ENCODE results near the gene EXOSC10. TPM values are rescaled to one million over a fixed set of nuclear protein-coding genes. Genes with fewer than 3 reads are reported as not detected.
"Not testable (repeated sequence)": the region's sequence is repeated elsewhere in the genome, so short reads cannot be mapped to it uniquely, and the experiment has no call there.

The EXOSC10 gene
- total RNA-seq, 2 donors from 2014 or later, result 37.9 to 83.4 TPM

- DNase-seq (no peak), ATAC-seq (no peak)
- peaks cover 0 to 7% of the 10 kb centered on the region in 2 donors for H3K36me3 ChIP-seq (replicated peaks in 1 of 2; ENCODE audit: insufficient read depth in 1 of 2, low read depth in 2 of 2)
- intact Hi-C loops (cut with DNase I), result no loop called here
- no peaks in the 10 kb centered on the region for H3K27me3 ChIP-seq
- TF ChIP-seq POLR2A (IDR thresholded peaks at IDR 0.05), result no peak
- TF ChIP-seq, protein P1, sequence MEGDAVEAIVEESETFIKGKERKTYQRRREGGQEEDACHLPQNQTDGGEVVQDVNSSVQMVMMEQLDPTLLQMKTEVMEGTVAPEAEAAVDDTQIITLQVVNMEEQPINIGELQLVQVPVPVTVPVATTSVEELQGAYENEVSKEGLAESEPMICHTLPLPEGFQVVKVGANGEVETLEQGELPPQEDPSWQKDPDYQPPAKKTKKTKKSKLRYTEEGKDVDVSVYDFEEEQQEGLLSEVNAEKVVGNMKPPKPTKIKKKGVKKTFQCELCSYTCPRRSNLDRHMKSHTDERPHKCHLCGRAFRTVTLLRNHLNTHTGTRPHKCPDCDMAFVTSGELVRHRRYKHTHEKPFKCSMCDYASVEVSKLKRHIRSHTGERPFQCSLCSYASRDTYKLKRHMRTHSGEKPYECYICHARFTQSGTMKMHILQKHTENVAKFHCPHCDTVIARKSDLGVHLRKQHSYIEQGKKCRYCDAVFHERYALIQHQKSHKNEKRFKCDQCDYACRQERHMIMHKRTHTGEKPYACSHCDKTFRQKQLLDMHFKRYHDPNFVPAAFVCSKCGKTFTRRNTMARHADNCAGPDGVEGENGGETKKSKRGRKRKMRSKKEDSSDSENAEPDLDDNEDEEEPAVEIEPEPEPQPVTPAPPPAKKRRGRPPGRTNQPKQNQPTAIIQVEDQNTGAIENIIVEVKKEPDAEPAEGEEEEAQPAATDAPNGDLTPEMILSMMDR (IDR thresholded peaks at IDR 0.05), result no peak
- H3K27ac ChIP-seq, result no peak overlapping the region
- 50 to 57% methylated on average over 16 to 19 of the region's 19 CpGs for WGBS, 2 donors
- no peaks in the 10 kb centered on the region for H3K9me3 ChIP-seq
- H3K4me3 ChIP-seq, result no peak overlapping the region
- H3K4me1 ChIP-seq, result peaks cover 16% of the 10 kb centered on the region
Observed at GRCh38 chr1:11051781-11052511, 47.7 kb downstream of the EXOSC10 start.

DNA sequence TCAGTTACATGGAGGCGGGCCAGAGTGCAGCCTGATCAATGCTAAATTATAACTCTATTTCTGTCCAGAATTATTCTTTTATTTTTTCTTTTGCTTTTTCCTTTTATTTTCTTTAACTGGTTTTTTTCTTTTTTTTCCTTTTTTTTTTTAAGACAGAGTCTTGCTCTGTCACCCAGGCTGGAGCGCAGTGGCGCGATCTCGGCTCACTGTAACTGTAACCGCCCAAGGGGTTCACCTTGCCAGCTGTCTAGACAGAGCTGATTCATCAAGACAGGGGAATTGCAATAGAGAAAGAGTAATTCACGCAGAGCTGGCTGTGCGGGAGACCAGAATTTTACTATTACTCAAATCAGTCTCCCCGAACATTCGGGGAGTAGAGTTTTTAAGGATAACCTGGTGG, 48.5 kb downstream of the EXOSC10 start:
- H3K36me3 ChIP-seq (replicated peaks in 1 of 2; ENCODE audit: insufficient read depth in 1 of 2, low read depth in 2 of 2); H3K9me3 ChIP-seq; DNase-seq; ATAC-seq; H3K27ac ChIP-seq; H3K27me3 ChIP-seq; intact Hi-C loops (cut with DNase I); H3K4me3 ChIP-seq: not testable (repeated sequence)
- peaks cover 16% of the 10 kb centered on the region for H3K4me1 ChIP-seq
- WGBS, 2 donors, result 95% methylated on average over 10 of the region's 10 CpGs

DNA sequence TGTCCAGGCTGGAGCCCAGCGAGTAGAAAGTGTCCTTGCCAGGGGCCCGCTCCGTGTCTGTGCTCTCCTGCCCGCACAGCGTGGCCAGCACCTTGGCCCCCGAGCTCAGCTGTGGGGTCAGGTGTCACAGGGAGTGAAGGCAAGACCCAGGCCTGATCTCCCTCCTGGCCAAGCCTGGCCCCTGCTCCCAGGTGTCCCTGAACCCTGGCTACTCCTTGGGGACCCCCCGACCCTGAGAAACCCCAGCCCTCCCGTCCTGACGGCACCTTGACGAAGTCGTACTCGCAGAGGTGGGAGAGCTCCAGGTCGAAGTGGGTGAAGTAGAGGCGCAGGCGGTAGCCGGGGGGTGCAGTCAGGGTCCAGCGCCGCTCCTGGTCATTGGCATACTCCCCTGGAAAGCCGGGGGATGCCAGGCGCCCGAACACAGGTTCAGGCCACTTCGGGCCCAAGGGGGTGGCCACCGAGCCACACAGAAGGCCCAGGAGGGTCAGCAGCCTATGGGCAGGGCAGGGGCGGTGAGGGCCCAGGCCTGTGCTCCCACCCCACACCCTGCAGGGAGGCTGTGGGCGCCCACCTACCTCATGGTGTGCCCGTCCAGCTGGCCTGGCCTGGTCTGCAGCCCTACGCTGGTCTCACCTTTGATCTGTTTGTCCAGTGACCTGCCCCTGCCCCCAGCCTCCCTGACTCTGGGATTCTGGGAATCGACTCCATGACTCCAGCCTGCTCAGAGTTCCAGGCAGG, 52.9 kb downstream of the EXOSC10 start, which contains the start of gene MASP2:
Gene MASP2, minus strand, starts transcription at position 615 of the 741 bp plus-strand sequence. Its CDS starts 32 bp downstream, at position 583.
- WGBS, 2 donors, result 89 to 92% methylated on average over 5 to 24 of the region's 28 CpGs
- no peak for ATAC-seq
- no peak for TF ChIP-seq POLR2A (IDR thresholded peaks at IDR 0.05)

DNA sequence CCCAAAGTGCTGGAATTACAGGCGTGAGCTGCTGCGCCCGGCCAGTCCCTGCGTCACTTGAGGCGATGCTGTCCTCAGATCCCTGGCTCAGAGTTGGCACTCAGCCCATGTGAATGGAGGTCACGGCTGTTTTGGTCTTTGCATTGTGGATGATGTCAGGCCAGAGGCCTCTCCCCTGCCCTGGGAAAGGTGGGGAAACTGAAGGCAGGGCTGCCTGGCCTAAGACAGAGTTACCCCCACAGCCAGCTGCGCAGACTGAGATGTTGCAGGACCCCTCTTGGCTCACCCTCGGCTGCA, 53.5 kb downstream of the EXOSC10 start:
- intact Hi-C loops (cut with DNase I), result no loop called here
- Histone ChIP-seq H3K36me3 (replicated peaks in 1 of 2; ENCODE audit: insufficient read depth in 1 of 2, low read depth in 2 of 2) (no peaks in the 10 kb centered on the region), H3K27ac (no peak overlapping the region), H3K4me1 (no peaks in the 10 kb centered on the region), H3K27me3 (no peaks in the 10 kb centered on the region), H3K9me3 (no peaks in the 10 kb centered on the region), H3K4me3 (no peak overlapping the region)
- no peak for ATAC-seq
- 88% methylated on average over 8 of the region's 8 CpGs; no CpG with 5 or more reads in 1 of the 2 donors for WGBS, 2 donors
- DNase-seq, result peak in 1 of 4 donors; percentile 4
- no peak for TF ChIP-seq POLR2A (IDR thresholded peaks at IDR 0.05)
- TF ChIP-seq, protein P1 (IDR thresholded peaks at IDR 0.05), result no peak

More for the DNA sequence above, 52.9 kb downstream of the EXOSC10 start, which contains the start of gene MASP2:
- Histone ChIP-seq H3K4me3 (no peak within 1 kb of the TSS), H3K27me3 (no peaks in the 10 kb centered on the region), H3K4me1 (no peaks in the 10 kb centered on the region), H3K9me3 (no peaks in the 10 kb centered on the region), H3K27ac (no peak within 1 kb of the TSS), H3K36me3 (replicated peaks in 1 of 2; ENCODE audit: insufficient read depth in 1 of 2, low read depth in 2 of 2) (no peaks in the 10 kb centered on the region)
- DNase-seq, result peak in 1 of 4 donors; percentile 2
- intact Hi-C loops (cut with DNase I), result no loop called here

- intact Hi-C loops (cut with DNase I), result no loop called here
- Histone ChIP-seq H3K4me3 (no peak overlapping the region), H3K36me3 (replicated peaks in 1 of 2; ENCODE audit: insufficient read depth in 1 of 2, low read depth in 2 of 2) (no peaks in the 10 kb centered on the region), H3K27ac (no peak overlapping the region), H3K4me1 (no peaks in the 10 kb centered on the region), H3K9me3 (no peaks in the 10 kb centered on the region), H3K27me3 (no peaks in the 10 kb centered on the region)
- TF ChIP-seq POLR2A (IDR thresholded peaks at IDR 0.05), result no peak
- TF ChIP-seq, protein P1 (IDR thresholded peaks at IDR 0.05), result no peak
- DNase-seq (no peak), ATAC-seq (no peak)
- 73 to 80% methylated on average over 1 to 31 of the region's 32 CpGs for WGBS, 2 donors
Observed at GRCh38 chr1:11045428-11046269, 54.0 kb downstream of the EXOSC10 start.

Measured in body of pancreas (tissue), 4 donors.